ENCODE data around the gene NSUN4.

GRCh38 chr1:46411010-46411405, 70.4 kb downstream of the NSUN4 start:
- TF ChIP-seq CTCF (IDR thresholded peaks at IDR 0.05 in 8 of 11, conservative IDR thresholded peaks at IDR 0.05 in 3 of 11) (no peak), POLR2A (IDR thresholded peaks at IDR 0.05) (no peak), POLR2AphosphoS5 (IDR thresholded peaks at IDR 0.05) (no peak)

Measured in spleen (tissue), 7 donors.